HCT116 (cell line): ENCODE measurements around the gene HMCN1. TPM values are rescaled to one million over a fixed set of nuclear protein-coding genes. Genes with fewer than 3 reads are reported as not detected.

Experiments used
- ATAC-seq: fragments of 200-7000 bp; cut with Tn5 transposase; 2 replicates; pipeline ENCODE4 v1.9.1; 2020; ENCODE audit warnings: mild to moderate bottlenecking, moderate library complexity
- BruUV-seq: library from RNA; stranded (reverse); fragments of 400-500 nt; replicated peaks from 2 replicates; lab custom pipeline; 2021; lab: Mats Ljungman, UMichigan
- CTCF ChIA-PET: fragments of 300-600 bp; sonication (Branson Sonifier 250); formaldehyde crosslinking; loops from one replicate; lab custom pipeline; 2021; ENCODE audit warnings: antibody characterized with exemption; lab: Charles Lee
- POLR2A ChIA-PET: fragments of 300-600, 350-600 bp; sonication (Branson Sonifier 250); formaldehyde crosslinking; loops from one replicate; lab custom pipeline; 2021; ENCODE audit warnings: antibody characterized with exemption; lab: Charles Lee
- RAD21 ChIA-PET, 2 experiments: fragments of 300-600 bp; sonication (Branson Sonifier 250); formaldehyde crosslinking; loops; one replicate each; lab custom pipeline; 2023; ENCODE audit warnings: low total read pairs in 2 of 2; ENCODE audit not compliant: uncharacterized antibody in 2 of 2, unreplicated experiment in 2 of 2, low non-redundant PET in 1 of 2; lab: Charles Lee
- DNase-seq: peaks from one replicate; pipeline ENCODE4 v3.0.0-alpha.2; 2010; ENCODE audit warnings: low read depth, low spot score
- H2AFZ ChIP-seq: fragments of 200-600 bp; shearing (Covaris generic), sonication (generic); 2 replicates; pipeline ENCODE4 v1.6.1; 2017; ENCODE audit warnings: low read depth, mixed run types, mixed read lengths, antibody characterized with exemption, low read length; ENCODE audit not compliant: poor library complexity, severe bottlenecking
- H3K27ac ChIP-seq: 2 replicates; pipeline ENCODE4 v1.5.1; 2012; ENCODE audit warnings: low read depth, low read length
- H3K27me3 ChIP-seq: fragments of 200-600 bp; sonication (generic); 2 replicates; pipeline ENCODE4 v1.6.1; 2016; ENCODE audit warnings: mixed run types, low read length, mixed read lengths; ENCODE audit not compliant: insufficient read depth
- H3K36me3 ChIP-seq, 2 experiments: fragments of 200-500 bp in 1 of 2; fragments of 200-600 bp in 1 of 2; sonication (Bioruptor generic) in 1 of 2; sonication (generic) in 1 of 2; 2 replicates each; pipeline versions ENCODE4 v1.5.1 to v1.6.1; 2014 to 2016; ENCODE audit warnings: low read length in 2 of 2, inconsistent platforms in 1 of 2, mixed read lengths in 1 of 2, mixed run types in 1 of 2; ENCODE audit not compliant: insufficient read depth in 2 of 2, control insufficient read depth in 1 of 2
- H3K4me1 ChIP-seq, 2 experiments: fragments of 200-600 bp in 1 of 2; sonication (generic) in 1 of 2; 2 replicates each; pipeline versions ENCODE4 v1.5.1 to v1.6.1; 2012 to 2017; ENCODE audit warnings: low read length in 2 of 2, inconsistent platforms in 1 of 2, mild to moderate bottlenecking in 1 of 2, mixed read lengths in 1 of 2, mixed run types in 1 of 2, moderate library complexity in 1 of 2; ENCODE audit not compliant: insufficient read depth in 2 of 2, control insufficient read depth in 1 of 2
- H3K4me2 ChIP-seq: fragments of 200-600 bp; sonication (generic); 2 replicates; pipeline ENCODE4 v1.6.1; 2017; ENCODE audit warnings: mixed run types, low read length, mixed read lengths
- H3K4me3 ChIP-seq, 2 experiments: fragments of 200-600 bp in 1 of 2; sonication (generic) in 1 of 2; replicated peaks in 1 of 2; 2 replicates each; pipeline ENCODE4 v1.5.1; 2011 to 2016; ENCODE audit warnings: low read length in 2 of 2, control low read depth in 1 of 2, low read depth in 1 of 2, mild to moderate bottlenecking in 1 of 2, mixed read lengths in 1 of 2, mixed run types in 1 of 2
- H3K79me2 ChIP-seq: fragments of 200-600 bp; sonication (generic); 2 replicates; pipeline ENCODE4 v1.6.1; 2017; ENCODE audit warnings: mild to moderate bottlenecking, mixed run types, low read length, moderate library complexity, mixed read lengths; ENCODE audit not compliant: insufficient read depth
- H3K9ac ChIP-seq: fragments of 200-600 bp; sonication (generic); 2 replicates; pipeline ENCODE4 v1.6.1; 2016; ENCODE audit warnings: low read length, mixed read lengths
- H3K9me2 ChIP-seq: fragments of 200-600 bp; sonication (generic), shearing (Covaris generic); 2 replicates; pipeline ENCODE4 v1.6.1; 2017; ENCODE audit warnings: mixed run types, mild to moderate bottlenecking, moderate library complexity; ENCODE audit not compliant: insufficient read depth
- H3K9me3 ChIP-seq, 2 experiments: fragments of 200-500 bp in 1 of 2; fragments of 200-600 bp in 1 of 2; sonication (Bioruptor generic) in 1 of 2; sonication (generic) in 1 of 2; 2 replicates each; pipeline ENCODE4 v1.6.1; 2014 to 2017; ENCODE audit warnings: low read length in 2 of 2, mixed read lengths in 2 of 2, inconsistent platforms in 1 of 2, low read depth in 1 of 2, mild to moderate bottlenecking in 1 of 2, mixed run types in 1 of 2, moderate library complexity in 1 of 2; ENCODE audit not compliant: control insufficient read depth in 1 of 2, insufficient read depth in 1 of 2
- H4K20me1 ChIP-seq: fragments of 200-600 bp; sonication (generic), shearing (Covaris generic); 2 replicates; pipeline ENCODE4 v1.6.1; 2017; ENCODE audit warnings: mixed run types, mild to moderate bottlenecking, moderate library complexity; ENCODE audit not compliant: insufficient read depth
- EGR1 ChIP-seq: IDR thresholded peaks from 2 replicates; pipeline ENCODE4 v1.6.1; 2012; ENCODE audit warnings: low read depth
- EZH2phosphoT487 ChIP-seq: fragments of 200-600 bp; IDR thresholded peaks from 2 replicates; pipeline ENCODE4 v1.6.1; 2018; ENCODE audit warnings: antibody characterized with exemption, borderline replicate concordance
- FOSL1 ChIP-seq: IDR thresholded peaks from 2 replicates; pipeline ENCODE4 v1.6.1; 2012; ENCODE audit warnings: low read depth
- POLR2AphosphoS5 ChIP-seq: IDR thresholded peaks from 2 replicates; pipeline ENCODE4 v1.6.1; 2011; ENCODE audit warnings: mild to moderate bottlenecking, low read depth, low read length, moderate library complexity
- RAD21 ChIP-seq: IDR thresholded peaks from 2 replicates; pipeline ENCODE4 v1.6.1; 2012; ENCODE audit warnings: low read depth, mild to moderate bottlenecking
- SIN3A ChIP-seq: IDR thresholded peaks from 2 replicates; pipeline ENCODE4 v1.6.1; 2012; ENCODE audit warnings: low read depth
- YY1 ChIP-seq: IDR thresholded peaks from 2 replicates; pipeline ENCODE4 v1.6.1; 2011; ENCODE audit warnings: low read length, low read depth, moderate library complexity, mild to moderate bottlenecking; ENCODE audit not compliant: insufficient replicate concordance; ENCODE audit errors: extremely low read depth
- ZBTB33 ChIP-seq: IDR thresholded peaks from 2 replicates; pipeline ENCODE4 v1.6.1; 2011; ENCODE audit warnings: mild to moderate bottlenecking, low read length, moderate library complexity; ENCODE audit not compliant: insufficient replicate concordance; ENCODE audit errors: extremely low read depth
- ZNF274 ChIP-seq: fragments of 200-500 bp; sonication (Bioruptor generic); IDR thresholded peaks from 2 replicates; pipeline ENCODE4 v1.6.1; 2014; ENCODE audit warnings: mild to moderate bottlenecking, low read depth, low read length, inconsistent platforms
- intact Hi-C: fragments of 100-400 bp; cut with micrococcal nuclease; formaldehyde crosslinking; loops from 2 replicates; pipeline ENCODE4 v1.10.0; 2022
- total RNA-seq: library from RNA; stranded (reverse); gene quantifications from one replicate; pipeline ENCODE4 v1.2.1, GENCODE V29; 2021; ENCODE audit not compliant: unreplicated experiment
- TF ChIP-seq, protein P1 (sequence below): IDR thresholded peaks from 2 replicates; pipeline ENCODE4 v1.6.1; 2012
- TF ChIP-seq, protein P2 (sequence below), 3 experiments: fragments of 200-600 bp in 1 of 3; sonication (generic) in 1 of 3; IDR thresholded peaks in 2 of 3; conservative IDR thresholded peaks in 1 of 3; 2 replicates each; pipeline ENCODE4 v1.5.1; 2012 to 2017; ENCODE audit warnings: low read depth in 2 of 3, low read length in 2 of 3, antibody characterized with exemption in 1 of 3, borderline replicate concordance in 1 of 3, control low read depth in 1 of 3, mild to moderate bottlenecking in 1 of 3, mixed read lengths in 1 of 3, mixed run types in 1 of 3, moderate library complexity in 1 of 3; ENCODE audit not compliant: insufficient read depth in 1 of 3
- TF ChIP-seq, protein P3 (sequence below): IDR thresholded peaks from 2 replicates; pipeline ENCODE4 v1.6.1; 2012

HMCN1 gene
- total RNA-seq, 1 experiment from 2014 or later, result 0.59 TPM

DNA sequence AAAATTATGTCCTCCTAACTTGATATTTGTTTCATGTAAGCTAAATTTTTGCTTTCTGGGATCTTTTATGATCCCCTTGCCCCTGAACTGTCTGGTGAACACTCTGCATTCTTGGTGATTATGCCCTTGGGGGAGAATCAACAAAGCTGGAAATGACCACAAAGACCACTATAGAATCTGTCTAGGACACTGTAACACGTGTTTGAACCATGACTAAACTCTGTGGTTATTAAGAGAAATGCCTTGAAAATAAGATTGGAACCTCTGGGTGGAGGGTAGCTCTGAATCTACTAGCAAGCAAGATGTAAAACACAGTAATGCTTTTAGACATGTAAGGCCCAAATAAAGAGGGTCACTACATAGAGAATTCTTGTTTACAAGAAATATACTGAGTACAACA lies 237.5 kb downstream of the HMCN1 start:
- Histone ChIP-seq H3K27me3 (no peaks in the 10 kb centered on the region), H3K9ac (no peak overlapping the region), H3K4me2 (no peak overlapping the region), H3K9me3 (no peaks in the 10 kb centered on the region), H3K79me2 (no peaks in the 10 kb centered on the region), H3K27ac (no peak overlapping the region), H3K9me2 (no peaks in the 10 kb centered on the region), H3K36me3 (no peaks in the 10 kb centered on the region), H3K4me3 (no peak overlapping the region), H4K20me1 (no peaks in the 10 kb centered on the region), H3K4me1 (no peaks in the 10 kb centered on the region), H2AFZ (no peak overlapping the region)
- intact Hi-C loops, result no loop called here
- ATAC-seq (no peak), DNase-seq (no peak)
- ChIA-PET RAD21 (no interaction called here), POLR2A (no interaction called here), CTCF (no interaction called here)
- no peak for TF ChIP-seq RAD21
- TF ChIP-seq YY1, result no peak
- no peak for TF ChIP-seq EGR1
- no peak for TF ChIP-seq ZNF274
- TF ChIP-seq, protein P1, sequence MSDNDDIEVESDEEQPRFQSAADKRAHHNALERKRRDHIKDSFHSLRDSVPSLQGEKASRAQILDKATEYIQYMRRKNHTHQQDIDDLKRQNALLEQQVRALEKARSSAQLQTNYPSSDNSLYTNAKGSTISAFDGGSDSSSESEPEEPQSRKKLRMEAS, result no peak
- no peak for TF ChIP-seq FOSL1
- TF ChIP-seq, protein P2, sequence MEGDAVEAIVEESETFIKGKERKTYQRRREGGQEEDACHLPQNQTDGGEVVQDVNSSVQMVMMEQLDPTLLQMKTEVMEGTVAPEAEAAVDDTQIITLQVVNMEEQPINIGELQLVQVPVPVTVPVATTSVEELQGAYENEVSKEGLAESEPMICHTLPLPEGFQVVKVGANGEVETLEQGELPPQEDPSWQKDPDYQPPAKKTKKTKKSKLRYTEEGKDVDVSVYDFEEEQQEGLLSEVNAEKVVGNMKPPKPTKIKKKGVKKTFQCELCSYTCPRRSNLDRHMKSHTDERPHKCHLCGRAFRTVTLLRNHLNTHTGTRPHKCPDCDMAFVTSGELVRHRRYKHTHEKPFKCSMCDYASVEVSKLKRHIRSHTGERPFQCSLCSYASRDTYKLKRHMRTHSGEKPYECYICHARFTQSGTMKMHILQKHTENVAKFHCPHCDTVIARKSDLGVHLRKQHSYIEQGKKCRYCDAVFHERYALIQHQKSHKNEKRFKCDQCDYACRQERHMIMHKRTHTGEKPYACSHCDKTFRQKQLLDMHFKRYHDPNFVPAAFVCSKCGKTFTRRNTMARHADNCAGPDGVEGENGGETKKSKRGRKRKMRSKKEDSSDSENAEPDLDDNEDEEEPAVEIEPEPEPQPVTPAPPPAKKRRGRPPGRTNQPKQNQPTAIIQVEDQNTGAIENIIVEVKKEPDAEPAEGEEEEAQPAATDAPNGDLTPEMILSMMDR (IDR thresholded peaks at IDR 0.05 in 2 of 3, conservative IDR thresholded peaks at IDR 0.05 in 1 of 3; ENCODE audit: borderline replicate concordance in 1 of 3, insufficient read depth in 1 of 3, low read depth in 2 of 3, low read length in 2 of 3), result no peak
- TF ChIP-seq SIN3A, result no peak
- no peak for TF ChIP-seq POLR2AphosphoS5
- TF ChIP-seq, protein P3, sequence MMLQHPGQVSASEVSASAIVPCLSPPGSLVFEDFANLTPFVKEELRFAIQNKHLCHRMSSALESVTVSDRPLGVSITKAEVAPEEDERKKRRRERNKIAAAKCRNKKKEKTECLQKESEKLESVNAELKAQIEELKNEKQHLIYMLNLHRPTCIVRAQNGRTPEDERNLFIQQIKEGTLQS, result no peak
- no peak for TF ChIP-seq ZBTB33
- TF ChIP-seq EZH2phosphoT487, result no peak
- BruUV-seq, result no TSS peak
